SU-DHL-6 (cell line): ENCODE measurements around the gene BMPR2.

Source experiments
- EZH2phosphoT487 ChIP-seq: fragments of 200-600 bp; sonication (generic), shearing (Covaris generic); conservative IDR thresholded peaks from 2 replicates; pipeline ENCODE4 v1.6.1; 2018; ENCODE audit warnings: mild to moderate bottlenecking, antibody characterized with exemption, low read length, moderate library complexity, mixed read lengths
- TF ChIP-seq, protein P1 (sequence below): fragments of 200-600 bp; sonication (generic); IDR thresholded peaks from one replicate; pipeline ENCODE4 v1.5.1; 2017; ENCODE audit warnings: antibody characterized with exemption, mild to moderate bottlenecking, low read length, moderate library complexity; ENCODE audit not compliant: insufficient read depth, poor library complexity, severe bottlenecking

DNA sequence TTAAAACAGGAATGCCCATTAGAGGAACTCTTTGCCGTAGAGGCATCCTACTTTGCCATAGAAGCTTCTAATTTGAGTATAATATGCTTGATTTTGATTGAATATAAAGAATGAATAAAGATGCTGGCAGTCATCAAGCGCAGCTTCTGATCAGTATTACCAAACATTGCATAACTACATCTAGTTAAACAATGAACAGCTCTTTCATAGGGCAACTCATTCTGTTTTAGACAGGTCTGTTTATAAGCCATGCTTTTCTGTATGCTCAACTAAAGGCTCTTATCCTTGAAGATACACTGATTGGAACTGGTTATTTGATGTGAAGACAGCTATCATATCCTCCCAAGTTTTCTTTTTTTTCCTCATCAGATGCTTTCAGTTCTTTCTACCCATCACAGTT is 136.0 kb downstream of the BMPR2 start:
- TF ChIP-seq, protein P1, sequence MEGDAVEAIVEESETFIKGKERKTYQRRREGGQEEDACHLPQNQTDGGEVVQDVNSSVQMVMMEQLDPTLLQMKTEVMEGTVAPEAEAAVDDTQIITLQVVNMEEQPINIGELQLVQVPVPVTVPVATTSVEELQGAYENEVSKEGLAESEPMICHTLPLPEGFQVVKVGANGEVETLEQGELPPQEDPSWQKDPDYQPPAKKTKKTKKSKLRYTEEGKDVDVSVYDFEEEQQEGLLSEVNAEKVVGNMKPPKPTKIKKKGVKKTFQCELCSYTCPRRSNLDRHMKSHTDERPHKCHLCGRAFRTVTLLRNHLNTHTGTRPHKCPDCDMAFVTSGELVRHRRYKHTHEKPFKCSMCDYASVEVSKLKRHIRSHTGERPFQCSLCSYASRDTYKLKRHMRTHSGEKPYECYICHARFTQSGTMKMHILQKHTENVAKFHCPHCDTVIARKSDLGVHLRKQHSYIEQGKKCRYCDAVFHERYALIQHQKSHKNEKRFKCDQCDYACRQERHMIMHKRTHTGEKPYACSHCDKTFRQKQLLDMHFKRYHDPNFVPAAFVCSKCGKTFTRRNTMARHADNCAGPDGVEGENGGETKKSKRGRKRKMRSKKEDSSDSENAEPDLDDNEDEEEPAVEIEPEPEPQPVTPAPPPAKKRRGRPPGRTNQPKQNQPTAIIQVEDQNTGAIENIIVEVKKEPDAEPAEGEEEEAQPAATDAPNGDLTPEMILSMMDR = no peak
- TF ChIP-seq EZH2phosphoT487 = no peak
